ENCODE data around the gene OGDHL.
"Not testable (repeated sequence)": the region's sequence is repeated elsewhere in the genome, so short reads cannot be mapped to it uniquely, and the experiment has no call there.

The OGDHL gene

DNA sequence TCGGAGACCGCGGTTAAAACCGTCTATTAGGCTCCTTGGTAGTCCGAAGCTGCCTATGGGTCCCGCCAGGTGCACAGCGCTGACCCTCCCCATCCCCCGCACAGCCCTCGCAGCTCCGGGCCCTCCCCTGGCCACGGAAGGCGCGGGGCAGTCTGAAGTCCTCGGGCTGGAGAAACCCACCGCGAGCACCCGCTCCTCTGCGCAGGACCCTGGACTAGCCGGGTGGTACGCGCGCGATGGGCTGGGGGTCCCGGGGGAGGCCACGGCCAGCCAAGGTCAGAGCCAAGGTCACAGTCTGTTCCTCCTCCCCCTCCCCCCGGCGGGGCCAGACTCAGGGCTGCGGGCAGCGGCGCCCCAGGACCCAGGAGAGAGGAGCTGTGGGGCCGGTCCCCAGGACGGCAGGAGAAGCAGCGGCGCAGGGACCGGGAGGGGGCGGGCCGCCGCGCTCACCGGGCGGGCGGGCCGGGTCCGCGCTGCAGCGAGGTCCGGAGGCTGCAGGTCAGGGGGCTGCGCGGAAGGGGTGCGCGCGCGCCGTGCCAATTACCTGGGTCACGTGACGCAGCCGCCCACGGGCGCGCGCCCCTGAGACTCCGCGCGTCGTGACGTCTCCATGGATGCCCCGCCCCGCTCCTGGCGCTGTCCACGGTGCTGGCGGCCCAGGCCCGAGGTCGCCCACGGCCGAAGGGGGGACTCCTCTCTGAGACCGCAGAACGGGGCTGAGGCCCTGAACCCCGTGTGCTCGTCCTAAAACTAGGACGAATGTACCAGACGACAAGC is at the start of gene OGDHL:
Gene OGDHL (minus strand): TSS at position 535 of the 777 bp plus-strand sequence. CDS start 3,731 bp downstream, outside the sequence.
- peak; percentile 57 for DNase-seq

DNA sequence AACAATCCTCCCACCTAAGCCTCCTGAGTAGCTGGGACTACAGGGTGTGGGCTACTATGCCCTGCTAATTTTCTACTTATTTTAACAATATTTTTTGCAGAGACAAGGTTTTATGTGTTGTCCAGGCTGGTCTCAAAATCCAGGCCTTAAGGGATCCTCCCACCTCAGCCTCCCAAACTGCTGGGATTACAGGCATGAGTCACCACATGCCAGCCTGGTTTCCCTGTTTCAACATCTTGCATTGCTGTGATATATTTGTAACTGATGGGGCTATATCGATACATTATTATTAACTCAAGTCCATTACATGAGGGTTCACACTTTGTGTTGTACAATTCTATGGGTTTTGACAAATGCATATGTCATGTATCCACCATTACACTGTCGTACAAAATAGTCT is 41.9 kb upstream of the OGDHL start:
- DNase-seq, result no peak

GRCh38 chr10:49798275-49798674 is 36.2 kb upstream of the OGDHL start:
- no peak for DNase-seq

- no peak for DNase-seq
Observed at GRCh38 chr10:49791100-49791499, 29.0 kb upstream of the OGDHL start.

DNA sequence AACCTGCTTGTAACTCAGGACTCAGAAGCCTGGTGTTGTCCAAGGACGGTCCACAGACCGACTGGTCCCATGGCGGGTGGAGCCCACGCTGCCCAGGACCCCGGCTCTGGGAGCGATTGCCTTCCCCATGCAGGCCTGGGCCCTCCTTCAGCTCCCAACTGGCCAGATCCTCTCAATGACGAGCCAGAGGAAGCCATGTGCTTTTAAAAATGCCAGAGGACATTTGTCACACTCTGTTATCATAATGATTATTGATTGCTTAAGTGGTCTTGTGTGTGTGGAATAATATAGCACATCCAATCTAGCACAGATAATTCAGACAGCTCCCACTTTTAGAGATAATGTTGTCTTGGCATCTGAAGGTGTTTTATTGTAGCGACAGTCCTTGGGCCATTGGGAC is 22.6 kb upstream of the OGDHL start:
- no peak for DNase-seq

DNA sequence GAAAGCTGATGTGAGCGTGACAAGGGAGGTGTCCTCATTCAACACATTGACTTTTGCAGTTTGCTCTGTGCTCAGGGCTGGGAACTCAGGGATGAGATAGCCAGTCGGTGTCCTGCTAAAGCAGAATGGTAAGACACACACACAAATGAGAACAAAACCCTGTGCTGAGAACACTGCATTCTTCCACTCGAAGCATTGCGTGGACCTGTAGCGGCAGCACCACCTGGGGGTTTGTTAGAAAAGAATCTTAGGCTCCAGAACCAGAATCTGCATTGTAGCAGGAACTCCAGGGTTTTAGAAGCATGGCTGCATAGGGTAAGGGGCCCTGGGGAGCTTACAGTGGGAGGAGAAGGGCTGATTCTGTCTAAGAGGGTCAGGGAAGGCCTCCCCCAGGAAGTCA is 21.5 kb upstream of the OGDHL start:
- DNase-seq, result no peak

GRCh38 chr10:49781247-49781646 is 19.1 kb upstream of the OGDHL start:
- no peak for DNase-seq

DNA sequence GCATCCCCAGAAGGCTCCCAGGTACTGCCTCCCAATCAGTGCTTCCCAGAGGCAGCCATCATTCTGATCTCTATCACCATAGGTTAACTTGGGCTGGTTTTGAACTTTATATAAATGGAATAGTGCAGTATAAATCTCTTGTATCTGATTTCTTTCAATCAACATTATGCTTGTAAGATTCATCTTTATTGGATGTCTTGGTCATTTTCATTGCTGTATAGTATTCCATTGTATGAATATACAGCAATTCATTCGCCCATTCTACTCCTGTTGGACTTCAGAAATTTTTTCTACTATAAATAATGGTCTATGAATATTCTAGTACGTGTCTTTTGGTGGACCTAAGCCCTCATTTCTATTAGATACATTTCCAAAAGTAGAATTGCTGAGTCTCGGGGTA is 16.1 kb upstream of the OGDHL start:
- DNase-seq, result no peak

DNA sequence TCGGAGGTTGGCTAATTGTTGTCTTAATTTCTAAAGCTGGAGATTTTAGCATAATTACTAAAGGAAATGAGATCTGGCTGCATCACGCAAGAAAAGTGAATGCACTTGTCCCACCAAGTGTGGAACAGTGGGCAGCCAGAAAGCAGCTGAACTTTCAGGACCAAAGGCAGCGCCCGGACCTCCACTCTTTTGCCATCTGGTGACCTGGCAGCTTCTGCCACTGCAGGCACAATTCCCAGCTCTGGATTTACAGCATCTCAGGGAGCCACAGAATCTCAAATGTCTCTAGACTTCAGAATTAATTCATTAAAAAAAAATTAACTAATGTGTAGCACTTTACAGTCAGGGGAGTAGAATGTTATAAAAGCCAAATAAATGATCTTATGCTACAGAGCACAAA is 14.7 kb upstream of the OGDHL start:
- DNase-seq, result no peak

GRCh38 chr10:49775014-49775413 is 12.9 kb upstream of the OGDHL start:
- no peak for DNase-seq

GRCh38 chr10:49772944-49773343 is 10.8 kb upstream of the OGDHL start:
- DNase-seq, result not testable (repeated sequence)

DNA sequence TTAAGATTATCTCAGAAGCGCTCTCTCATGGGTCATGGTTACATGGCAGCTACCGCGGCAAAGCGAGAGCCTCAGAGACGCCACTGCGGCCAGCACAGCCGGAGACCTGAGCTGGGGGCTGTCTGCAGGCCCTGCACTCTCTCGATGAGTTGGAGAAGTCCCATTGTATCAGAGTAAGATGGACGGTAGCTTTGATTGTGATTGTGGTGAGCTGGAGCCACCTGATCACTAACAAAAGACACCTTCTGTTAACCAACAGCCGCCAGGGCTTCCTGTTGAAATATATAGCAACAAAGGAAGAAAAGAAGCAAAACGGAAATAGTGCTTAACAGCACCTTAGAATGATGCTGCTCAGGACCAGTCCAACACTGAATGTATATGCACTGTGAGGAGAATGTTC is 8.9 kb upstream of the OGDHL start:
- DNase-seq, result not testable (repeated sequence)

GRCh38 chr10:49769692-49770091 is 7.6 kb upstream of the OGDHL start:
- no peak for DNase-seq

- DNase-seq, result no peak
Observed at GRCh38 chr10:49768731-49769130, 6.6 kb upstream of the OGDHL start.

- DNase-seq, result no peak
Observed at GRCh38 chr10:49768329-49768728, 6.2 kb upstream of the OGDHL start.

GRCh38 chr10:49767752-49768151 is 5.6 kb upstream of the OGDHL start:
- no peak for DNase-seq

- DNase-seq, result no peak
Observed at GRCh38 chr10:49766484-49766883, 4.4 kb upstream of the OGDHL start.

DNA sequence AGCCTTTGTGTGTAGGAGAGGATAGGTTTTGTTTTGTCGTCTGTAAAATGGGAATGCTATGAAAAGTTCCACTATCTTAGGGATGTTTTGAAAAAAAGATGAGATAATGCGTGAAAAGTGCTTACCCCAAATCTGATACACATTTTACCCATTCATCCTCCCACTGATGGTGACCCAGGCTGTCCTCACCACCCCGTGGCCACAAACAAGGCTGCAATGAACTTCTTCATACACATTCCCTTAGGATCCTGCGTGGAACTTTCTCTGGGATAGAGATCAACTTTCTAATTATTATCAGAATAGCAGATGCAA is 399 bp upstream of the OGDHL start:
- no peak for DNase-seq

GRCh38 chr10:49761201-49761788 is 828 bp downstream of the OGDHL start:
- DNase-seq, result no peak

GRCh38 chr10:49760789-49761188 is 1.3 kb downstream of the OGDHL start:
- no peak for DNase-seq

- no peak for DNase-seq
Observed at GRCh38 chr10:49759787-49760551, 2.2 kb downstream of the OGDHL start.

GRCh38 chr10:49758249-49758930 is 3.7 kb downstream of the OGDHL start:
- no peak for DNase-seq

- DNase-seq, result no peak
Observed at GRCh38 chr10:49756641-49757040, 5.5 kb downstream of the OGDHL start.

DNA sequence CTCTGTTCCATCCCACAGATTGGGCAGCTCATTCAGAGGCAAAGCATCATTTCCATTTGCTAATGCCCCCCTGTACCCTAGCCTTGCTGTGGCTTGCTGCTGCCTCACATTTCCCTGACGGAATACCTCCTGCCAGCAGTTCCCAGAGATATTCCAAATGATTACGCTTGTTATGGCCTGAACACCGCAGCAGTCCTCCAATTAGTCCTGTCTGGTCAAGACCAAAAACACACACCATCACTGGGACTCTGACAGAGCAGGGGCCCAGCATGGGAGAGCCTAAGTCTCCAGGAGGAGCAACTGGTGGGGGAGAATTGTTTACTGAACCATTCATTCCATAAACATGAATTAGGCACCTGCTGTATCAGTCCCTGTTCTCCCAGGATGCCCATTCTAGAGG is 6.1 kb downstream of the OGDHL start:
- DNase-seq, result no peak
